ENCODE results near the gene NUCKS1.
A peak's percentile ranks its signal among the peaks of the same experiment; 100 is the strongest.

Gene NUCKS1

GRCh38 chr1:205688171-205689080, 61.6 kb downstream of the NUCKS1 start:
- H3K79me2 ChIP-seq (ENCODE audit: insufficient read depth, low read depth), result no peaks in the 10 kb centered on the region
- no peaks in the 10 kb centered on the region; the same call in 1 of the 2 replicates for H3K27me3 ChIP-seq (ENCODE audit: insufficient read depth, low read depth)
- no peak overlapping the region for H3K9ac ChIP-seq
- H4K20me1 ChIP-seq (ENCODE audit: insufficient read depth), result no peaks in the 10 kb centered on the region
- no peaks in the 10 kb centered on the region for H3K4me1 ChIP-seq (ENCODE audit: low read depth, poor library complexity, severe bottlenecking)
- H3K36me3 ChIP-seq (ENCODE audit: insufficient read depth), result no peaks in the 10 kb centered on the region
- H2AFZ ChIP-seq (ENCODE audit: low read depth), result no peak overlapping the region
- no peak overlapping the region for H3K4me3 ChIP-seq (IDR thresholded peaks at IDR 0.05; ENCODE audit: insufficient read depth, low read depth, low read length)
- TF ChIP-seq CTCF (conservative IDR thresholded peaks at IDR 0.05; ENCODE audit: low read depth, low read length), result no peak
- H3K4me2 ChIP-seq, result no peak overlapping the region
- no peak overlapping the region for H3K27ac ChIP-seq

GRCh38 chr1:205687242-205687641, 62.7 kb downstream of the NUCKS1 start:
- no peaks in the 10 kb centered on the region for H4K20me1 ChIP-seq (ENCODE audit: insufficient read depth)
- no peak for TF ChIP-seq CTCF (conservative IDR thresholded peaks at IDR 0.05; ENCODE audit: low read depth, low read length)
- H3K79me2 ChIP-seq (ENCODE audit: insufficient read depth, low read depth), result no peaks in the 10 kb centered on the region
- H3K9ac ChIP-seq, result no peak overlapping the region
- no peak overlapping the region for H3K27ac ChIP-seq
- no peak overlapping the region for H3K4me2 ChIP-seq
- H3K4me1 ChIP-seq (ENCODE audit: low read depth, poor library complexity, severe bottlenecking), result no peaks in the 10 kb centered on the region
- H3K4me3 ChIP-seq (IDR thresholded peaks at IDR 0.05; ENCODE audit: insufficient read depth, low read depth, low read length), result no peak overlapping the region
- no peak overlapping the region for H2AFZ ChIP-seq (ENCODE audit: low read depth)
- no peaks in the 10 kb centered on the region; the same call in 1 of the 2 replicates for H3K27me3 ChIP-seq (ENCODE audit: insufficient read depth, low read depth)
- H3K36me3 ChIP-seq (ENCODE audit: insufficient read depth), result no peaks in the 10 kb centered on the region

GRCh38 chr1:205681364-205681763, 68.6 kb downstream of the NUCKS1 start:
- H3K4me1 ChIP-seq (ENCODE audit: low read depth, poor library complexity, severe bottlenecking), result peaks cover 12% of the 10 kb centered on the region
- TF ChIP-seq CTCF (conservative IDR thresholded peaks at IDR 0.05; ENCODE audit: low read depth, low read length), result no peak
- H3K27ac ChIP-seq, result no peak overlapping the region
- H3K4me2 ChIP-seq, result no peak overlapping the region
- H3K36me3 ChIP-seq (ENCODE audit: insufficient read depth), result no peaks in the 10 kb centered on the region
- no peak overlapping the region for H3K9ac ChIP-seq
- no peak overlapping the region for H2AFZ ChIP-seq (ENCODE audit: low read depth)
- no peaks in the 10 kb centered on the region for H4K20me1 ChIP-seq (ENCODE audit: insufficient read depth)
- H3K27me3 ChIP-seq (ENCODE audit: insufficient read depth, low read depth), result peaks cover 25% of the 10 kb centered on the region
- no peaks in the 10 kb centered on the region for H3K79me2 ChIP-seq (ENCODE audit: insufficient read depth, low read depth)
- H3K4me3 ChIP-seq (IDR thresholded peaks at IDR 0.05; ENCODE audit: insufficient read depth, low read depth, low read length), result no peak overlapping the region

- no peak for TF ChIP-seq CTCF (conservative IDR thresholded peaks at IDR 0.05; ENCODE audit: low read depth, low read length)
- Histone ChIP-seq H3K79me2 (ENCODE audit: insufficient read depth, low read depth) (no peaks in the 10 kb centered on the region), H3K27ac (no peak within 1 kb of the TSS), H3K36me3 (ENCODE audit: insufficient read depth) (no peaks in the 10 kb centered on the region), H3K4me2 (peak within 1 kb of the TSS; percentile 63; the same call in 1 of the 2 replicates), H3K9ac (no peak within 1 kb of the TSS), H2AFZ (ENCODE audit: low read depth) (peak within 1 kb of the TSS; percentile 81), H3K4me3 (IDR thresholded peaks at IDR 0.05; ENCODE audit: insufficient read depth, low read depth, low read length) (peak within 1 kb of the TSS; percentile 21), H4K20me1 (ENCODE audit: insufficient read depth) (no peaks in the 10 kb centered on the region), H3K27me3 (ENCODE audit: insufficient read depth, low read depth) (peaks cover 25% of the 10 kb centered on the region), H3K4me1 (ENCODE audit: low read depth, poor library complexity, severe bottlenecking) (peaks cover 12% of the 10 kb centered on the region)
These were observed 69.7 kb downstream of the NUCKS1 start, which contains the start of gene SLC45A3 for GRCh38 chr1:205680073-205680851. Gene SLC45A3, minus strand, starts transcription at chr1:205680509. Its CDS starts 15,853 bp downstream, at chr1:205664656.
